Panc1 (cell line): Measurements from ENCODE around the gene GLIS1.

Experiments
- POLR2AphosphoS5 ChIP-seq: IDR thresholded peaks from 2 replicates; pipeline ENCODE4 v1.6.1; 2012; ENCODE audit warnings: mild to moderate bottlenecking, low read depth, low read length, moderate library complexity
- TF ChIP-seq, protein P1 (sequence below): fragments of 450-650 bp; IDR thresholded peaks from 2 replicates; pipeline ENCODE4 v1.5.1; 2017; ENCODE audit warnings: mild to moderate bottlenecking

DNA sequence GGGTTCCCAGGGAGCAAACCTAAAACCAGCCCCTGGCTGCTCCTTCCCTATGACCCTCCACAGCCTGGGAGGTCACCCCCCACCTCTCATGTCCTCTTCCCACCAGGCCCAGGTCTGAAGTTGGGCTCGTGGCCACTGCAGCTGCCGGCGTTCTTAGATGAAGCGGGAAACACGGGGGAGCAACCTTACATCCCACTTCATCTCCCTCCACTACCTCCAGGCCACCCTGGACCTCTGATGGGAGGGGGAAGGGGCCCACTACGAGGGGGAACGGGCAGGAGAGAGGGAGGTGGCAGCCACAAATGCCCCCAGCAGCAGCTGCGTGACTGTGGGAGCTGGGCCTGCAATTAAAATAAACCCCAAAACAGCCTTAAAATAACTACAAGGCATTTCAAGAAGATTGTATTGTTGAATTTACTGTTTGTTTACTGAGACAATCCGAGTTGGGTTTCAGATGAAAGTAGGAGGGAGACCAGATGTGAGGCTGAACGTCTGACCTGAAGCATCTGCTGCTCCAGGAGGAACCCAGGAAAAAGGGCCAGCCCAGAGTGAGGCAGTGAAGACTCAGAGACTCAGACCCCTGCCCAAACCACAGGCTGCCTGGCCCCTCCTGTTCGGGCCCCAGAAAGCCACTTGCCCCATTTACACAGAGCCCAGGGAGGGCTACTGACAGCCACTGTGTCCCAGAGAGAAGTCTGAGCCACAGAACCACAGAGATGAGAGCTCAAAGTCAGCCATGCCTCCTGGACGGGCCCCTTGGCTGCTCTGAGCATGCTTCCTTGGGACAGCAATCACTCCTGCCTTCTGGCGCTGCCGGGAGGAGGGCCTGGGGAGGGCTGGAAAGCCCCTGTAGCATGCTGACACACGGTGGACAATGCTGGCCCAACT is 59.8 kb downstream of the GLIS1 start:
- TF ChIP-seq, protein P1, sequence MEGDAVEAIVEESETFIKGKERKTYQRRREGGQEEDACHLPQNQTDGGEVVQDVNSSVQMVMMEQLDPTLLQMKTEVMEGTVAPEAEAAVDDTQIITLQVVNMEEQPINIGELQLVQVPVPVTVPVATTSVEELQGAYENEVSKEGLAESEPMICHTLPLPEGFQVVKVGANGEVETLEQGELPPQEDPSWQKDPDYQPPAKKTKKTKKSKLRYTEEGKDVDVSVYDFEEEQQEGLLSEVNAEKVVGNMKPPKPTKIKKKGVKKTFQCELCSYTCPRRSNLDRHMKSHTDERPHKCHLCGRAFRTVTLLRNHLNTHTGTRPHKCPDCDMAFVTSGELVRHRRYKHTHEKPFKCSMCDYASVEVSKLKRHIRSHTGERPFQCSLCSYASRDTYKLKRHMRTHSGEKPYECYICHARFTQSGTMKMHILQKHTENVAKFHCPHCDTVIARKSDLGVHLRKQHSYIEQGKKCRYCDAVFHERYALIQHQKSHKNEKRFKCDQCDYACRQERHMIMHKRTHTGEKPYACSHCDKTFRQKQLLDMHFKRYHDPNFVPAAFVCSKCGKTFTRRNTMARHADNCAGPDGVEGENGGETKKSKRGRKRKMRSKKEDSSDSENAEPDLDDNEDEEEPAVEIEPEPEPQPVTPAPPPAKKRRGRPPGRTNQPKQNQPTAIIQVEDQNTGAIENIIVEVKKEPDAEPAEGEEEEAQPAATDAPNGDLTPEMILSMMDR, result no peak
- no peak for TF ChIP-seq POLR2AphosphoS5
